HG02852 (cell line): ENCODE measurements around the gene TMEM269.

Experiments
- ATAC-seq: cut with Tn5 transposase; IDR thresholded peaks from one replicate; pipeline ENCODE4 v1.9.1; 2021; ENCODE audit warnings: mild to moderate bottlenecking, moderate library complexity; ENCODE audit not compliant: unreplicated experiment

The TMEM269 gene

DNA sequence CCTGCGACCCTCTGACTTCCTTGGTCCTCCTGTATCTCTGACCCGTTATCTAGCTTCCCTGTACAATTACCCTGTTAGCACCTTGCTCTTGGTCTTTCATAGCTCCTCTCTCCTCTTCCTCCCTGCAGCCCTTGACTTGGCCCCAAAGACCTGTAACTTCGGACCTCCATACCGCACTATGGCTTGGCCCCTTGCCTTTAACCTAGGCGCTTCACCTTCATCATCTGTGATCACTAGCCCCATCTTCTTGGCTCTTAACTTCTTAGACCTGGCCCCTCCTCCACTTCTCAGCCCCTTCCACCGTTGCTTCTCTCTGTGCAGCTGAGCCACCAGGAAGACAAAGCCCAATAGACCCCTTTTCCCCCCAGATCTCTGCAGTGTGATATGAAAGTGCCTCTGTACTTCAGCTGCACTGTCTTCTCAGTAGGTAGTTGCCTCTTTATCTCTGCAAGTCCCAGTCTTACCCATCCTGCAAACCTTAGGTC is 62.4 kb downstream of the TMEM269 start:
- no peak for ATAC-seq

DNA sequence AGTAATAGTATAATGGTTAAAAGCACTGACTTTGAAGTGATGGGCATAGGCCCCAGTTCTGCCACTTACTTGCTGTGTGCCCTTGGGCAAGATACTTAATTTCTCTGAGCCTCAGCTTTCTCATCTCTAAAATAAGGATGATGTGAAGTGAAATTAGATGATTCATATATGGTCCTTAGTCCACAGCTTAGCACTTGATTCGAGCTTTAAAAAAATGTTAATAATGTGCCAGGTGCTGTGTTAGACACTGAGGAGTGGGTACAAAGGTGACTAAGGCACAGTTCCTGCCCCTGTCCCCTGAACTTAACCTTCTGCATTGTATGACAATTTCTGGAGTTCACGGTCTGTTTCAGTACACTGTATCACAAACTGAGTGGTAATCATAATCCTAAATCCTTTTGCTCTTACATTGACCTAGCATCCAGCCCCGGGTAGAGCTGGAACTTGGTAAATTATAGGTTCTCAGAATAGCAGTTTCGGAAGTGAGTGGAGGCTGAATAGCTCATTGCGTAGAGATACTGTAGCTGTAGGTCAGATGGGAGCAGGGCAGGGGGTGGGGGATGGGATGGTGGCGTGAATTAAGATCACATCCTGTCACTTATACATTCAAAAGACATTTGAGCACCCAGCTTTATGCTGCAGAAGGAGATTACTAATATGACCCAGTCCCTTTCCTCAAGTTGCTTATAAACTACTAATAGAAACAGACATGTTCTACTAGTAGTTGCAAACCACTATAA is 63.1 kb downstream of the TMEM269 start:
- no peak for ATAC-seq

- no peak for ATAC-seq
These were observed 64.2 kb downstream of the TMEM269 start for GRCh38 chr1:42848823-42849537.

DNA sequence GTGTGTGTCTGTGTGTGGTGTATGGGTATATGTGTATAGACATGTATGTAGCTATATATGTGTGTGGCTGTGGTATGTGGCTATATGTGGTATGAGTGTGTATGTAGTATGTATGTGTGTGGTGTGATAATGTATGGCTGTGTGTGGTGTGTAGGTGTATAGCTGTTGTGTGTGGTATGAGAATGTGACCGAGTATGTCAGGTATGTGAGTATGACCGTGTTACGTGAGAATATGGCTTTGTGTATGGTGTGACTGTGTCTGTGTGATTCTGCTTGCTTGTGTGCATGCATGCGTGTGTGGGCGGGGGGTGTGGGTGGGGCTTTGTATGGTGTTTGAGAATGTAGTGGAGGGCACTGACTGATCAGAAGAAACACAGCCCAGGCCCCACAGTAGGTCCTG is 65.2 kb downstream of the TMEM269 start:
- no peak for ATAC-seq
